ENCODE data around the gene PCSK4.

DNA sequence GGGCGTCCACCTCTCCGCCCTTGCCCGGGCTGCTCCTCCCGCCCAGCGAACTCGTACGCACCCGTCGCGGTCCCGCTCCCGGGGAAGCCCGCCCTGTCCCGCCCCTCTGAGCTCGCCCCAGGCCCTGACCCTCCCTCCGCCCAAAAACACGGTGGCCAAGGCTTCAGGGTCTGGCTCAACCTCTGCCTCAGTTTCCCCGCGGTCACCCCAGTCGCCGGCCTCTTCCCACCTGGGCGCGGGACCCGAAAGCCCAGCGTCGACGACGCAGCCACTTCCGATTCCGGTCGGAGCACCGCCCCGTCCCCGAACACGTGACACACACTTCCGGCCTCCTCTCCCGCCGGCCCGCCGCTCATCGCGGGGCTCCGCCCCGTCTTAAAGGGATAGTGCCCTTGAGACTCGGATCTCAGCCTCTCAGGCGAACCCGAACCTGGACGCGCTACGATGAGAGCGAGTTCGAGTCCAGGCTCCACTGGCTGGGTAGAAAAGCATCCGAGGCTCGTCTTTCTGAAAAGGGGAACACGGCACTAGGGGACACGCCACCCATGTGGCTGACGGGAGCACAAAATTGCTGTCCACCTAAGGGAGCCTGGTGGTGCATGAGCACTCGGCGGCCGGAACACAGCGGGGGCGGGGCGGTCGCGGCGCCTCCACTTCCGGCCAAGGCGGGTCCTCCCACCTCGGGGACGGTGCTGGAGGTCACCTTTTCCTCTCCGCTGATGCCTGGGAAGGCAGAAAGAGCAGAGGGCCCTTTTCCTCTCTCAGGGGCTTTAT lies 11.0 kb downstream of the PCSK4 start, which contains the start of gene C19orf25:
- TF ChIP-seq, protein P1, sequence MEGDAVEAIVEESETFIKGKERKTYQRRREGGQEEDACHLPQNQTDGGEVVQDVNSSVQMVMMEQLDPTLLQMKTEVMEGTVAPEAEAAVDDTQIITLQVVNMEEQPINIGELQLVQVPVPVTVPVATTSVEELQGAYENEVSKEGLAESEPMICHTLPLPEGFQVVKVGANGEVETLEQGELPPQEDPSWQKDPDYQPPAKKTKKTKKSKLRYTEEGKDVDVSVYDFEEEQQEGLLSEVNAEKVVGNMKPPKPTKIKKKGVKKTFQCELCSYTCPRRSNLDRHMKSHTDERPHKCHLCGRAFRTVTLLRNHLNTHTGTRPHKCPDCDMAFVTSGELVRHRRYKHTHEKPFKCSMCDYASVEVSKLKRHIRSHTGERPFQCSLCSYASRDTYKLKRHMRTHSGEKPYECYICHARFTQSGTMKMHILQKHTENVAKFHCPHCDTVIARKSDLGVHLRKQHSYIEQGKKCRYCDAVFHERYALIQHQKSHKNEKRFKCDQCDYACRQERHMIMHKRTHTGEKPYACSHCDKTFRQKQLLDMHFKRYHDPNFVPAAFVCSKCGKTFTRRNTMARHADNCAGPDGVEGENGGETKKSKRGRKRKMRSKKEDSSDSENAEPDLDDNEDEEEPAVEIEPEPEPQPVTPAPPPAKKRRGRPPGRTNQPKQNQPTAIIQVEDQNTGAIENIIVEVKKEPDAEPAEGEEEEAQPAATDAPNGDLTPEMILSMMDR (IDR thresholded peaks at IDR 0.05; ENCODE audit: insufficient read depth, low read length, poor library complexity, severe bottlenecking) = no peak
- TF ChIP-seq EZH2phosphoT487 (conservative IDR thresholded peaks at IDR 0.05; ENCODE audit: low read length) = no peak

Measured in SU-DHL-6 (cell line).